Activated CD8-positive, alpha-beta memory T cell treated with anti-CD3 and anti-CD28 coated beads, Interleukin-2, amount 10 ng/mL, durations not matched to agents 7 days and 5 days (primary cell): ENCODE data around the gene ARMC3. TPM values are rescaled to one million over a fixed set of nuclear protein-coding genes. Genes with fewer than 3 reads are reported as not detected.

Experiments
- ATAC-seq: fragments of 150-1000 bp; cut with Tn5 transposase; one replicate; pipeline ENCODE4 v1.10.0; 2021; ENCODE audit warnings: moderate library complexity
- CTCF ChIA-PET: fragments of 350-600 bp; sonication (Branson Sonifier 250); formaldehyde crosslinking; loops from one replicate; lab custom pipeline; 2021; ENCODE audit warnings: antibody characterized with exemption; lab: Charles Lee
- DNase-seq: peaks from one replicate; pipeline ENCODE4 v3.0.0-alpha.2; 2020
- H3K27ac Mint-ChIP-seq: one replicate; pipeline ENCODE4 v1.8.0; 2021; ENCODE audit warnings: mild to moderate bottlenecking, mixed read lengths
- H3K27me3 Mint-ChIP-seq: one replicate; pipeline ENCODE4 v1.8.0; 2021; ENCODE audit warnings: mixed read lengths
- H3K36me3 Mint-ChIP-seq: one replicate; pipeline ENCODE4 v1.8.0; 2021; ENCODE audit warnings: mild to moderate bottlenecking, mixed read lengths
- H3K4me1 Mint-ChIP-seq: one replicate; pipeline ENCODE4 v1.8.0; 2021; ENCODE audit warnings: mixed read lengths
- H3K4me3 Mint-ChIP-seq: one replicate; pipeline ENCODE4 v1.8.0; 2021; ENCODE audit warnings: mild to moderate bottlenecking, moderate library complexity, mixed read lengths
- H3K9me3 Mint-ChIP-seq: one replicate; pipeline ENCODE4 v1.8.0; 2022; ENCODE audit warnings: low read depth, mixed read lengths
- total RNA-seq, 2 experiments: library from RNA; stranded (reverse); gene quantifications; one replicate each; pipeline ENCODE4 v1.2.3, GENCODE V29; 2021

The ARMC3 gene
- total RNA-seq, 2 experiments from 2014 or later, result not detected

- CTCF ChIA-PET, result no interaction called here
- DNase-seq, result no peak
- H3K4me3 Mint-ChIP-seq, result no peak overlapping the region
- H3K27me3 Mint-ChIP-seq, result peaks cover 44% of the 10 kb centered on the region
- H3K4me1 Mint-ChIP-seq, result no peaks in the 10 kb centered on the region
- no peak for ATAC-seq
- no peak overlapping the region for H3K27ac Mint-ChIP-seq
- peaks cover 3% of the 10 kb centered on the region for H3K9me3 Mint-ChIP-seq
- H3K36me3 Mint-ChIP-seq, result peaks cover 2% of the 10 kb centered on the region
Observed at GRCh38 chr10:23019633-23020032, 91.8 kb downstream of the ARMC3 start.

DNA sequence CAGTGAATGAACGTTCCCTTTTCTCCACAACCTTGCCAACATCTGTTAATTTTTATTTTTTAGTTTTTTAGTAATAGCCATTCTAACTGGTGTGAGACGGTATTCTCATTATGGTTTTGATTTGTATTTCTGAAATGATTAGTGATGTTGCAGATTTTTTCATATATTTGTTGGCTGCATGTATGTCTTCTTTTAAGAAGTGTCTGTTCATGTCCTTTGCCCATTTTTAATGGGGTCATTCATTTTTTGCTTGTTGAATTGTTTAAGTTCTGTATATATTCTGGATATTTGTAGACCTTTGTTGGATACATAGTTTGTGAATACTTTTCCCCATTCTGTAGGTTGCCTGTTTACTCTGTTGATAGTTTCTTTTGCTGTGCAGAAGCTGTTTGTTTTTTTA, 93.6 kb downstream of the ARMC3 start:
- Mint-ChIP-seq H3K27ac (no peak overlapping the region), H3K27me3 (peaks cover 47% of the 10 kb centered on the region), H3K4me3 (no peak overlapping the region), H3K36me3 (peaks cover 2% of the 10 kb centered on the region), H3K4me1 (no peaks in the 10 kb centered on the region), H3K9me3 (peaks cover 3% of the 10 kb centered on the region)
- DNase-seq, result no peak
- CTCF ChIA-PET, result no interaction called here
- ATAC-seq, result no peak

DNA sequence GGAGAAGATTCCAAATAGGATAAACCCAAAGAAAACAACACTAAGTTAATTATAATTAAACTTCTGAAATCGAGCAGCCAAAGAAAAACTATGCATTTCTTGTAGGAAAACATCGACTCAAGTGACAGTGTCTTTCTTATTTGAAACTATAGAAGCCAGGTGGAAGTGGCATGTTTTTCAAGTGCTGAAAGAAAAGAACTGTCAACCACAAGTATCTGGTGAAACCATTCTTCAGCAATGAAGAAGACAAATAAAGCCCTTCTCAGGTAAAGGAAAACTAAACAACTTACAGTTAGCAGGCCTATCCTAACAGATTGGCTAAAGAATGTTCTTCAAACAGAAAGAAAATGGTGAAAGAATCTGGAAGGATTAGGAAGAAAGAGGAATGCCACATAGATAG, 96.1 kb downstream of the ARMC3 start:
- CTCF ChIA-PET, result no interaction called here
- H3K4me3 Mint-ChIP-seq, result no peak overlapping the region
- H3K4me1 Mint-ChIP-seq, result no peaks in the 10 kb centered on the region
- H3K27ac Mint-ChIP-seq, result no peak overlapping the region
- H3K9me3 Mint-ChIP-seq, result peaks cover 3% of the 10 kb centered on the region
- peaks cover 2% of the 10 kb centered on the region for H3K36me3 Mint-ChIP-seq
- no peak for ATAC-seq
- peaks cover 64% of the 10 kb centered on the region for H3K27me3 Mint-ChIP-seq
- no peak for DNase-seq

- H3K4me1 Mint-ChIP-seq, result no peaks in the 10 kb centered on the region
- CTCF ChIA-PET, result no interaction called here
- H3K36me3 Mint-ChIP-seq, result no peaks in the 10 kb centered on the region
- ATAC-seq (no peak), DNase-seq (no peak)
- H3K9me3 Mint-ChIP-seq, result no peaks in the 10 kb centered on the region
- H3K4me3 Mint-ChIP-seq, result no peak overlapping the region
- peaks cover 42% of the 10 kb centered on the region for H3K27me3 Mint-ChIP-seq
- no peak overlapping the region for H3K27ac Mint-ChIP-seq
Observed at GRCh38 chr10:23031318-23031717, 103.5 kb downstream of the ARMC3 start.

- Mint-ChIP-seq H3K4me3 (no peak overlapping the region), H3K36me3 (no peaks in the 10 kb centered on the region), H3K4me1 (no peaks in the 10 kb centered on the region), H3K9me3 (no peaks in the 10 kb centered on the region), H3K27ac (no peak overlapping the region), H3K27me3 (peaks cover 35% of the 10 kb centered on the region)
- CTCF ChIA-PET, result no interaction called here
- no peak for ATAC-seq
- DNase-seq, result no peak
Observed at GRCh38 chr10:23034790-23035189, 106.9 kb downstream of the ARMC3 start.

GRCh38 chr10:23035569-23035968, 107.7 kb downstream of the ARMC3 start:
- Mint-ChIP-seq H3K36me3 (no peaks in the 10 kb centered on the region), H3K4me1 (no peaks in the 10 kb centered on the region), H3K27me3 (peaks cover 32% of the 10 kb centered on the region), H3K4me3 (no peak overlapping the region), H3K27ac (no peak overlapping the region), H3K9me3 (no peaks in the 10 kb centered on the region)
- ATAC-seq (no peak), DNase-seq (no peak)
- CTCF ChIA-PET, result no interaction called here

DNA sequence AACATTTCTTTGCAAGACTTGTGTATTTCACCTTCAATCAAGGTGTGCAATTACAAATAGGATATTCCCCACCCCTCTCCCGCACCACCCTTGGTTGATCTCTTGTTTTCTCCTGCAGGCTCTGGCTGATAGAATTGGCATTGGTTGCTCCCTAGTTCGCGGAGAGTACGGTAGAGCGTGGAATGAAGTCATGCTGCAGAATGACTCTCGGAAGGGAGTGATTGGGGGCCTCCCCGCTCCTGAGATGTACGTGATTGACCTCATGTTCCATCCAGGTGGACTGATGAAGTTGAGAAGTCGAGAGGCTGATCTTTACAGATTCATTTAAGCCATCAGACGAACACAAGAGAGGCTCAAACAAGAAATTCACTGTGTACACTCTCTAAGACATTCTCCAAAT, 109.3 kb downstream of the ARMC3 start:
- no peak overlapping the region for H3K4me3 Mint-ChIP-seq
- CTCF ChIA-PET, result no interaction called here
- peaks cover 24% of the 10 kb centered on the region for H3K27me3 Mint-ChIP-seq
- ATAC-seq (no peak), DNase-seq (no peak)
- no peak overlapping the region for H3K27ac Mint-ChIP-seq
- no peaks in the 10 kb centered on the region for H3K4me1 Mint-ChIP-seq
- no peaks in the 10 kb centered on the region for H3K9me3 Mint-ChIP-seq
- no peaks in the 10 kb centered on the region for H3K36me3 Mint-ChIP-seq

GRCh38 chr10:23037561-23037960, 109.7 kb downstream of the ARMC3 start:
- Mint-ChIP-seq H3K4me3 (no peak overlapping the region), H3K36me3 (no peaks in the 10 kb centered on the region), H3K27ac (no peak overlapping the region), H3K4me1 (no peaks in the 10 kb centered on the region), H3K9me3 (no peaks in the 10 kb centered on the region), H3K27me3 (peaks cover 24% of the 10 kb centered on the region)
- CTCF ChIA-PET, result no interaction called here
- ATAC-seq, result no peak
- DNase-seq, result no peak

- H3K4me3 Mint-ChIP-seq, result no peak overlapping the region
- ATAC-seq, result no peak
- CTCF ChIA-PET, result no interaction called here
- H3K4me1 Mint-ChIP-seq, result no peaks in the 10 kb centered on the region
- peaks cover 23% of the 10 kb centered on the region for H3K27me3 Mint-ChIP-seq
- no peaks in the 10 kb centered on the region for H3K9me3 Mint-ChIP-seq
- DNase-seq, result no peak
- no peak overlapping the region for H3K27ac Mint-ChIP-seq
- no peaks in the 10 kb centered on the region for H3K36me3 Mint-ChIP-seq
Observed at GRCh38 chr10:23038172-23038571, 110.3 kb downstream of the ARMC3 start.

DNA sequence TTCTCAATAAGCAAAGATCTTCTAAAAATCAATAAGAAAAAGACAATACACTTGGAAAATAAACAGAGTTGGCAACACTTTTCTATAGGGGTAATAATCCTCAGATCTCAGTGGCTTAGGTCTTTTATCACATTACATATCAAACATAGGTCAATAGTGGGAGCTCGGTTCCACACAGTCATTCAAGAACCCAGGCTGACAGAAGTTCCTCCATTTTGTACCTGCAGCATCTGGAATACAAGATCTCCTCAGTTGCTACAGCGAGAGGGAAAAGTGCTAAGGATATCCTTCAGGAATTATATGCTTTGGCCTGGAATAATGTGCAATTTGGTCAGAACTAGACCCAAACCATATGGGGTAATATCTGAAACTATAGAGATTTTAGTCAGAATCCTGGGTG, 112.1 kb downstream of the ARMC3 start:
- Mint-ChIP-seq H3K36me3 (no peaks in the 10 kb centered on the region), H3K27me3 (peaks cover 21% of the 10 kb centered on the region), H3K4me3 (no peak overlapping the region), H3K27ac (no peak overlapping the region), H3K9me3 (no peaks in the 10 kb centered on the region), H3K4me1 (no peaks in the 10 kb centered on the region)
- CTCF ChIA-PET, result no interaction called here
- DNase-seq (no peak), ATAC-seq (no peak)

DNA sequence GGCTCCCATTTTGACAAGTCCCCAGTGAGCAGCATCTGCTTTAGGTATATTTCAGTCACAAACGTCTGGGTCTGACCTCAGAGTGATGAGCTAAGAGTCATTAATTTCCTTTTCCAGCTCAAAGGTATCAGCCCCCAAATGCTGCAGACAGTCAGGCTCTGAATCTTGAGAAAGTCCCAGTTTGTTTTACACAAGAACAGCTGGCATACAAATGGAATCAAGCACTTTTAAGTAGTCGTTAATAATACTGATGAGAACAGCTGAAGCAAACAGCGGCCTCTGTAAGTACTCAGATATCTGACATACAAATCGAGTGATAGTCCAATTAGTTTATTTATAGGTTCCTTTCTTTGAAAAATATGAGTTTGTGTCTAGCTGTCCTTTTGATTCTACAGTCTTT, 118.2 kb downstream of the ARMC3 start:
- Mint-ChIP-seq H3K9me3 (no peaks in the 10 kb centered on the region), H3K4me1 (no peaks in the 10 kb centered on the region), H3K27me3 (peaks cover 5% of the 10 kb centered on the region), H3K36me3 (no peaks in the 10 kb centered on the region), H3K27ac (no peak overlapping the region), H3K4me3 (no peak overlapping the region)
- CTCF ChIA-PET, result interaction anchor here (1.4 kb wide), 1 partner anchor 27 kb away, joined by 3 read pairs; no protein-coding TSS in a partner anchor
- DNase-seq (no peak), ATAC-seq (no peak)

DNA sequence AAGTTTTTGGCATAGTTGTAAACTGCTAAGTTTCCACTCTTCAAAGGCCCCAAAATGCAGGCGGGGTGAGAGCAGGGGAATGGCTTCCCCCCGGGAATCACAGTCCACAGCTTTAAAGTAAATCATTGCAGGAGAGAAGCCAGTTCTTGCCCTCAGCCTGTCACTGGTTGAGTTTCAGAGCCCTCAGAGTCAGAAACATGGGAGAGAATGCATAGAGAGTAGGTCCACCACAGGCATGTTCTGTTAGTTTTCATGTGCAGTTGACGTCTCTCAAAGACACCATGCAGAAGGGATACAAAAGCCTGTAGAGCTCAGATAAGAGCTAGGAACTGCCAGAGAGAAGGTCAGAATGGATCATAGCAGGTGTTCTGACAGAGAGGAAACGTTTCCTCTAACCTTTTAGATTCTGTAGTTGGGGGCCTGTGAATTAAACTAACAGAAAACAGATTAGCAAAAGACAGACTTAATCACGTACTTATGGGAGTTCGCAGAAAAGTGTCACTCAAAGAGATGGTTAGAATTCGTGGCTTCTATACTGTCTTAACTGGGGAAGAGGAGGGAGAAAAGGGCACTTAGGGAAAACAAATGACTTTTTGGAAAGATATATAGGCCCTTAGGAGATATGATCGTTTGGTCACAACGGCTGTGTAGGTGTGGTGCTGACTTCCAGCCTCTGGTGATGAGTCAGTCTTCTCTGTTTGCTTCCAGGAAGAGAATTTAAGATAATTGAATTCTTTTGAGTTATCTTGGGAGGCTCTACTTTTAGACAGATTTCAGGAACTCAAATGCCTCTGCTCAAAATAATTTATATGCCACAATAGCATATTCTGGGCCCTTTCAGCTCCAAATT, 119.6 kb downstream of the ARMC3 start:
- H3K27ac Mint-ChIP-seq, result no peak overlapping the region
- no peaks in the 10 kb centered on the region for H3K4me1 Mint-ChIP-seq
- H3K4me3 Mint-ChIP-seq, result no peak overlapping the region
- DNase-seq (no peak), ATAC-seq (no peak)
- H3K27me3 Mint-ChIP-seq, result peaks cover 11% of the 10 kb centered on the region
- H3K36me3 Mint-ChIP-seq, result no peaks in the 10 kb centered on the region
- CTCF ChIA-PET, result no interaction called here
- no peaks in the 10 kb centered on the region for H3K9me3 Mint-ChIP-seq

DNA sequence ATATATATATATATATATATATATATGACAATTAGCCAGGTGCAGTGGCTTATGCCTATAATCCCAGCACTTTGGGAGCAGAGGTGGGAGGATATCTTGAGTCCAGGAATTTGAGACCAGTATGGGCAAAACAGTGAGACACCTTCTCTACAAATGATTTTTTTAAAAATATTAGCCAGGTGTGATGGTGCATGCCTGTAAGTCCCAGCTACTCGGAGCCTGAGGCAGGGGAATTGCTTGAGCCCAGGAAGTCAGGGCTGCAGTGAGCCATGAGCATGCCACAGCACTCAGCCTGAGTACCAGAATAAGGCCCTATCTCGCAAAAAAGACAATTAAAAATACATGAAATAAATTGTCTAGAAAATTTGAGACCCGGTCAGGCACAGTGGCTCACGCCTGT, 120.3 kb downstream of the ARMC3 start:
- Mint-ChIP-seq H3K4me3 (no peak overlapping the region), H3K9me3 (no peaks in the 10 kb centered on the region), H3K4me1 (no peaks in the 10 kb centered on the region), H3K27me3 (peaks cover 14% of the 10 kb centered on the region), H3K36me3 (no peaks in the 10 kb centered on the region), H3K27ac (no peak overlapping the region)
- DNase-seq, result no peak
- no peak for ATAC-seq
- CTCF ChIA-PET, result no interaction called here

DNA sequence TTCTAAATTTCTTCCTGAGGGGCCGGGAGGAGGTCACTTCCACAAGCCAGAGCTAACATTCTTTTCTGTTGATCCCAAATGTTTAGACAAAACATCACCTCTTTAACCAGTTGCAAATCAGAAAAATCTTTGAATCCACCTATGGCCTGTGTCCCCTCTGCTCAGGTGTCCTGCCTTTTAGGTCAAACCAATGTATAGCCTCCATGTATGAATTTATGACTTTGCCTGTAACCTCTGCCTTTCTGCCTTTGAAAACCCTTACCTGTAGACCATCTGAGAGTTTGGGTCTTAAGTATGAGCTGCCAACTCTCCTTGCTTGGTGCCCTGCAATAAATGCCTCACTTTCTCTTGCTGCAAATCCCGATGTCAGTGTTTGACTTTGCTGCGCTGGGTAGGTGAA, 123.4 kb downstream of the ARMC3 start:
- Mint-ChIP-seq H3K27me3 (peaks cover 22% of the 10 kb centered on the region), H3K27ac (no peak overlapping the region), H3K4me1 (no peaks in the 10 kb centered on the region), H3K36me3 (no peaks in the 10 kb centered on the region), H3K4me3 (no peak overlapping the region), H3K9me3 (no peaks in the 10 kb centered on the region)
- ATAC-seq (no peak), DNase-seq (no peak)
- CTCF ChIA-PET, result no interaction called here
